ENCODE data around the gene FGD3. TPM values are rescaled to one million over a fixed set of nuclear protein-coding genes. Genes with fewer than 3 reads are reported as not detected.

FGD3 gene
- total RNA-seq, 6 experiments from 2014 or later, result not detected

GRCh38 chr9:93035821-93036351, 88.6 kb downstream of the FGD3 start:
- no peak overlapping the region for H3K27ac Mint-ChIP-seq
- no peak for DNase-seq
- no peaks in the 10 kb centered on the region for H3K4me1 Mint-ChIP-seq (ENCODE audit: low read depth)
- H3K9me3 Mint-ChIP-seq, result no peaks in the 10 kb centered on the region
- H3K4me3 Mint-ChIP-seq, result no peak overlapping the region
- no peaks in the 10 kb centered on the region for H3K36me3 Mint-ChIP-seq (ENCODE audit: low read depth)
- 0 out of 2 replicates have a peak, but pooled peaks have one; percentile 9 for TF ChIP-seq CTCF (IDR thresholded peaks at IDR 0.05)
- H3K27me3 Mint-ChIP-seq (ENCODE audit: insufficient read depth), result peaks cover 11% of the 10 kb centered on the region

- Mint-ChIP-seq H3K27me3 (ENCODE audit: insufficient read depth) (peaks cover 11% of the 10 kb centered on the region), H3K9me3 (no peaks in the 10 kb centered on the region), H3K27ac (no peak overlapping the region), H3K36me3 (ENCODE audit: low read depth) (no peaks in the 10 kb centered on the region), H3K4me3 (no peak overlapping the region), H3K4me1 (ENCODE audit: low read depth) (no peaks in the 10 kb centered on the region)
- TF ChIP-seq CTCF (IDR thresholded peaks at IDR 0.05), result peak; percentile 27; the same call in 1 of the 2 replicates
- DNase-seq, result no peak
These were observed 89.7 kb downstream of the FGD3 start for GRCh38 chr9:93036887-93037475.

GRCh38 chr9:93037476-93037971, 90.2 kb downstream of the FGD3 start:
- Mint-ChIP-seq H3K36me3 (ENCODE audit: low read depth) (no peaks in the 10 kb centered on the region), H3K9me3 (no peaks in the 10 kb centered on the region), H3K4me3 (no peak overlapping the region), H3K27ac (no peak overlapping the region), H3K4me1 (ENCODE audit: low read depth) (no peaks in the 10 kb centered on the region), H3K27me3 (ENCODE audit: insufficient read depth) (peaks cover 11% of the 10 kb centered on the region)
- no peak for DNase-seq
- no peak for TF ChIP-seq CTCF (IDR thresholded peaks at IDR 0.05)

- no peak for TF ChIP-seq CTCF (IDR thresholded peaks at IDR 0.05)
- Mint-ChIP-seq H3K36me3 (ENCODE audit: low read depth) (no peaks in the 10 kb centered on the region), H3K27ac (no peak overlapping the region), H3K4me3 (no peak overlapping the region), H3K9me3 (no peaks in the 10 kb centered on the region), H3K27me3 (ENCODE audit: insufficient read depth) (peaks cover 13% of the 10 kb centered on the region), H3K4me1 (ENCODE audit: low read depth) (no peaks in the 10 kb centered on the region)
- DNase-seq, result no peak
These were observed 91.6 kb downstream of the FGD3 start for GRCh38 chr9:93038918-93039317.

- no peak for DNase-seq
- no peaks in the 10 kb centered on the region for H3K36me3 Mint-ChIP-seq (ENCODE audit: low read depth)
- H3K9me3 Mint-ChIP-seq, result no peaks in the 10 kb centered on the region
- no peak overlapping the region for H3K27ac Mint-ChIP-seq
- H3K4me1 Mint-ChIP-seq (ENCODE audit: low read depth), result no peaks in the 10 kb centered on the region
- no peak for TF ChIP-seq CTCF (IDR thresholded peaks at IDR 0.05)
- H3K27me3 Mint-ChIP-seq (ENCODE audit: insufficient read depth), result peaks cover 13% of the 10 kb centered on the region
- no peak overlapping the region for H3K4me3 Mint-ChIP-seq
These were observed 92.1 kb downstream of the FGD3 start for GRCh38 chr9:93039456-93039855.
